Measurements from ENCODE around the gene CSNK1G3.
A peak's percentile ranks its signal among the peaks of the same experiment; 100 is the strongest.
"Not testable (repeated sequence)": the region's sequence is repeated elsewhere in the genome, so short reads cannot be mapped to it uniquely, and the experiment has no call there.

The CSNK1G3 gene

GRCh38 chr5:123561230-123561629, 49.3 kb downstream of the CSNK1G3 start:
- no peak for DNase-seq

DNA sequence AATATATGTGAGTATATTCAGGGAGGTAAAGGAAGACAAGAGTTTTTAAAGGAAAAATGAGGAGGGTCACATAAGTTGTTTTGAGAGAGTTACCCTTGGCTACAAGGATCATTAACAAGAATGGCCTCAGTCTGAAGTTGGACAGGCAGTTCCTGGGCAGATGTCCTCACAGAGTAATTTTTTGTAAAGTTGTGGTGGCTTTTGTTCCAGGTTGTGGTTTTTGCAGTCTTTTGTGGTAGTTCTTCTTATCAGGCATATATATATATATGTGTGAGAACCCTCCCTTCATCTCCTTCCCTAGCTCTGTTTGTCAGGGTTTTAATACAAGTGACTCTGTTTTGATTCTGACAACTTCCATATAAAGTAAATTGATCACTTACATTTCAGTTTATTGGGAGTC, 60.0 kb downstream of the CSNK1G3 start:
- DNase-seq, result no peak

DNA sequence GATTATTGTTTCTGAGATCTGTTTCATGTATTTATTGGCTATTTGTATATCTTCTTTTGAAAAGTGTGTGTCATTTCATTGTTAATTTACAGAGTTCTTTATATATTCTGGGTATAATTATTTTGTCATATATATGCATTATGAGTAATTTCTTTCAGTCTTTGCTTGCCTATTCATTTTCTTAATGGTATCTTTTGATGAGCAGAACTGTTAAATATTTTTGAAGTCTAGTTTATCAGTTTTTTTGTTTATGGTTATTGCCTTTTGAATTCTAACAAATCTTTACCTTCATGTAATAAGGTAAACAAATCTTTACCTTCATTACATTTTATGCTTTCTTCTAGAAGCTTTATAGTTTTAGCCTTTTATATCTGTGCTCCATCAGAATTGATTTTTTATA, 66.4 kb downstream of the CSNK1G3 start:
- DNase-seq, result no peak

DNA sequence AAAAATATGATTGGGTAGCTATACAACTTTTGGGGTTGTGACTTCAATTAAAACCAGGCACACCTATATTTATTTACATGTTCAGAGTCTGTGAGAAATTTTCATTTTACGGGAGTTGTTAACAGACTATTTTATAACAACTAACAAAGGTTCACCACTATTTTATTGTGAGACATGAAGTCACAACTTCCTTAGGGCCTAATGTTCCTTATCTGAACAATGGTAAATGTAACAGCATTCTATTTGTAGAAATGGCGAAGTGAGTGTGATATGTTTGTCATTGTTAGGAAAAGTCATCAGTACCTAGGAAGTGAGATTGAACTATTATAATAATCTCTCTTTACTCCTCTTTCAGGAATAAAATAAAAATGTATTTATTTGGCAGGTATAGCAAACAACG, 67.4 kb downstream of the CSNK1G3 start:
- no peak for DNase-seq

DNA sequence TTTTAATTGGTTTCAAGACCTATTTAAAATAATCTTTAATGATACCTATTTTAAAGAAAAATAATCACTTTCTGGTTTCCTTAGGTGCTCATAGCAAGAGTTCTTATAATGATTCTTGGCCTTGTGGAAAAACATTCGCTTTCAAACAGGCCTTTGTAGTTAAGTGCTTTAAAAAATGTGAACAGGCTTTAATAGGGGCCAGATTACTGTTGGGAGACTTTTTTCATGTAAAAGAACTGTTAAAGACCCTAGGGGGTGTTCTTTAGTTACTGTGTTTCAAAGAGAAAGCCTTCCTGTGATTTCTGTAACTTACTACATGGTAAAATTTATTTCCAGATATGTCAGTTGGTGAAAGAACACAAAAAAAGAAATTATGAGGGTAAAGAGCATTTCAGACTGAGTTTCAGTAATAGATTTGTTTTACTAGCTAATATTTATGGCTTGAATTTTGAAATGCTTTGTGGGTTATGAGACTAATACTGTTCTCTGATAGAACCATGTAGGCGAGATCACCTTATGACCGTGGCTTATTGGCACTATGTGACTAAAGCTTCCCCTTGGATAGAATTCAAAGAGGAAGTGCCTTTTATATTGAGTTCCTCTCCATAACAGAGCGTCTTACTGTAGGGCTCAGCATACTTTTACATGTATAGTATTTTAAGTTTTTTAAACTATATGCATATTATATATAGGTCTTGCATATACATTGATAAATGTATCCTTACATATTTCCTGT, 70.7 kb downstream of the CSNK1G3 start:
- DNase-seq, result no peak

GRCh38 chr5:123585871-123586270, 73.9 kb downstream of the CSNK1G3 start:
- no peak for DNase-seq

GRCh38 chr5:123594434-123594833, 82.5 kb downstream of the CSNK1G3 start:
- DNase-seq, result no peak

GRCh38 chr5:123597018-123597417, 85.0 kb downstream of the CSNK1G3 start:
- DNase-seq, result no peak

DNA sequence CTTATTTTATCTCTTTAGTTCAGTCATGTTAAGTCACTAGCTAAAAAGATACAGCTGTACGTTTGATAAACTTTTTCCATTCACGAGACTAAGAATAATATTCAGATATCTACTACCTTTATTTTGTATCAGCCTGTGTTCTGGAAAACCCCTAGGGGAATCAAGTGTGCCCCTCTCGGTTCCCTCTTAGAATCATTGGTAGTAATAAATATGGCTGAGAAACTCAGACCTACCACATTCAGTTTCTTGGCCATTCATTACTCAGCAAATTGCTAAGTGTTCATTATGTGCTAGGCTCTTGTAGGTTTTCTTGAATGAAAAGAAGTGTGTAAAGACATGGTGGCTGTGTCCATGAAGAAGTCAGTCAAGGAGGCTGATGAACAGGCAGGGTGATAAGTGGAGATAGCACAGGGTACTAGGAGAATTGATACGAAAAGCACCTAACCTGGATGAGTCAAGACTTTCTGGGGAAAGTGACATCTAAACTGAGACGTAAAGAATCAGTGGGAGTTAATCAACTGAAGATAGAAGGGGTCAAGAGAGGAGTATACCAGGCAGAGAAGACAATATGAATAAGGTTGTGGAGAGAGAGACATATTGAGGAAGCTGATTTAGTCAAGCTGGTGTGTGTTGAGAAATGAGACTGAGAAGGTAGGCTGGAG, 86.2 kb downstream of the CSNK1G3 start:
- DNase-seq, result no peak

- DNase-seq, result no peak
These were observed 87.2 kb downstream of the CSNK1G3 start for GRCh38 chr5:123599171-123599570.

GRCh38 chr5:123601610-123602009, 89.6 kb downstream of the CSNK1G3 start:
- no peak for DNase-seq

- no peak for DNase-seq
These were observed 93.8 kb downstream of the CSNK1G3 start for GRCh38 chr5:123605822-123606221.

DNA sequence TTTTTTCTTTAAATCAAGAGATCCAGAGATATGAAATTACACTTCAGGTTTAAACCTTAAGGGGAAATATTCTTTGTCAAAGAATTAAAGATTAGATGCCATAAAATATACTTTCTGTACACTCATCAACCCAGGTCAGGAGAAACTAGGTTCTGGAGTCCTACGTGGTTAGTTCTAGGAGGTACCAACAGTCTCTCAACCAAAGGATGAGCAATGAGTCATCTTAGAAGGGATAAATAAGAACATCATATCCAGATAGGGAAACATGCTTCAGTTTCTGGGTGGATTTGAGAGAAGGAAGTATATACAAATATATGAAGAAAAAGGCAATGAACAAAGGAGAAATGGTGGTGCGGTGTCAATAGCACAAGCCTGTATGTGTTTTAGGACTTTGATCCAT, 98.2 kb downstream of the CSNK1G3 start:
- DNase-seq, result no peak

DNA sequence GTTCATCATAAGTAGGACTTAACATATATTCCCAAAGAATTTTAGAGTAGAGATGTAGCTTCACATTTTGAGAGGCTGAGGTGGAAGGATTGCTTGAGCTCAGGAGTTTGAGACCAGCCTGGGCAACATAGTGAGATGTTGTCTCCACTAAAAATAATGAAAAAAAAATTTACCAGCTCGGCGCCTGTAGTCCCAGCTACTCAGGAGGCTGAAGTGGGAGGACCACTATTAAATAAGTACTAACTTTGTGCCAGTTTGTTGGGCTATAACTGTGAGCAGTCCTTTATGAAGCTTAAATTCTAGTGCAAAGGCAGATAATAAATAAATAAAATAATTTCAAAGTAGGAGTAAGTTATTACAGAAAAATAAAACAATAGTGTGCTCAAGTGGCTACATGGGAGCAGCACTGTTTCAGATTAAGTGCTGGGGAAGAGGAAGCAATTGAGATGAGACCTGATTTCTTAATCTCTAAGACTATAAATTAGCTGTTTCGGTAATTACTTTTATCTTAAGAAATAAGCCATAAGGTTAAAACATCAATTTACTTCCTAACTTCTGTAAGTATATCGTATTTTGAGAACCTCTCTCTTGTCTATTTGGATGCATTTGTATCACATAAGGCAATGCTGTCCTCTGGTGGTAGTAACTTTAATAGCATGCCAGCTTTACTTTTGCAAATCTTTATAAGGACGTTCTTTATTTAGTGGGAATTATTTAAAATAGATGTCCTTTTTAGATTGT, 98.9 kb downstream of the CSNK1G3 start:
- DNase-seq, result peak; percentile 45

- DNase-seq, result no peak
These were observed 99.4 kb downstream of the CSNK1G3 start for GRCh38 chr5:123611406-123611709.

DNA sequence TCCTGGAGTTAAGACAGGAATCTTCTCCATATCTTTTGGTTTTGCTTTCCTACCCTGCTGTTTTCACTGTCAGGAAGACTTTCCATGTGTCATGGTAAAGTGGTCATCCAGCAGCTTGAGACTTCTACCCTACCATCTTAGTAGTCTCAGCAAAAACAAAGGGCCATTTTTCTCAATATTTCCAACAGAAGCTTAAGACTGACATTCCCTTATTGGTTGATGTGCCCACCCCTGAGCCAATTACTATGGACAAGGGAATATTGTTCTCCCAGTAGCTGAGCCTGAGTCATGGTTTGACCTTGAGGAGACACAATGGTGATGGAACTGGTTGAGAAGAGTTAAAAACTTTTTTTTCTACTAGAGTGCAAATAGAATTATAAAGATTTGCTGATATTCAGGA, 105.6 kb downstream of the CSNK1G3 start:
- no peak for DNase-seq

GRCh38 chr5:123626051-123626450, 114.1 kb downstream of the CSNK1G3 start:
- no peak for DNase-seq

DNA sequence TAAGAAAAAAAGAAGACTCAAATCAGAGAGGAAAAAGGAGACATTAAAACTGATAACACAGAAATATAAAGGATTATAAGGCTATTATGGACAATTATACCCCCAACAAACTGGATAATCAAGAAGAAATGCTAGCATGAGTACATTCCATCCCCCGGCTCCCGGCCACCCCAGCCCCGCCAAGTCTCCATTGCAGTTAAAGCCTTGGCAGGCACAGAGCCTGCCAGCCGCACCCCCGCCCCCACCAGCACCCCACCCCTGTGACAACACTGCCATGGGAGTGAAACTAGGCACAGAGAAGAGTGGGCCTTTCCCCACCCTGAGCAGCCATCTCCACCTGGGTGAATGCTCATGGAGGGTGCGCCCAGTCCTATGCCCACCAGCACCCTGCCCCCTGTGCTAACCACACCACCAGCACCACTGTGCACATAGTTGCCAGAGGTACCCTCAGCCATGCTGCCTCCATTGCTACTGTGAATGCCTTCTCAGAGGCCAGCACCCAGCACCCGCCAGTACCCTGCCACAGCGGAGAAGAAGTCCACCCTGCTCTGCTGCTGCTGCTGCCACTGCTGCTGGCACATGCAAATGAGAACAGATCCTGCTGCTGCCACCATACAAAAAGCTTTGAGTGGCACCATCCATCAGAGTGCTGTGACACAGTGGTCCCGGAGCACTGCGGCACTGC, 117.0 kb downstream of the CSNK1G3 start:
- no peak for DNase-seq

GRCh38 chr5:123636006-123636405, 124.0 kb downstream of the CSNK1G3 start:
- DNase-seq, result no peak

- not testable (repeated sequence) for DNase-seq
These were observed 125.1 kb downstream of the CSNK1G3 start for GRCh38 chr5:123637028-123637427.

GRCh38 chr5:123639244-123639643, 127.3 kb downstream of the CSNK1G3 start:
- no peak for DNase-seq

- DNase-seq, result no peak
These were observed 133.1 kb downstream of the CSNK1G3 start for GRCh38 chr5:123645024-123645603.

DNA sequence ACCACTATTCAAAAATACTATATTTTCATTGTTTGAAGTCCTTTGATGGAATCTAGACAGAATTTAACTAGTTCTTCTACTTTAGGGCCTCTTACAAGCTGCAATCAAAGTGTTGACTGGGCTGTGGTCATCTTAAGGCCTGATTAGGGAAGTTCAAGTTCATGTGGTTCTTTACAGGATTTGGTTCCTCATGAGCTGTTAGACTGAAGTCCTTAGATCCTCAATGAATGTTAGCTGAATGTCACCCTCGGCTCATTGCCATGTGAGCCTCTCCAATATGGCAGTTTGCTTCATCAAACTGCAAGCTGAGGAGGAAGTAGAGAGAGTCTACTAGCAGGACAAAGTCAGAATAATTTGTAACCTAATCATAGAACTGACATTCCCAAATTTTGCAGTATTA, 135.1 kb downstream of the CSNK1G3 start:
- DNase-seq, result no peak

Data from NCI-H2171 treated with DMSO at 0.1 percent for 48 hours (cell line).